HuH-7.5 (cell line): ENCODE results near the gene LMTK3.

Experiments
- DNase-seq: peaks from one replicate; pipeline ENCODE4 v3.0.0; 2011; ENCODE audit warnings: low spot score

LMTK3 gene

GRCh38 chr19:48511800-48512503 is at the start of gene LMTK3:
LMTK3 (minus strand) TSS chr19:48511835; CDS start chr19:48511576, 259 bp downstream.
- DNase-seq: no peak

GRCh38 chr19:48561412-48561811 is 49.8 kb upstream of the LMTK3 start:
- DNase-seq: no peak

GRCh38 chr19:48560095-48560530 is 48.5 kb upstream of the LMTK3 start:
- DNase-seq: no peak

- peak; percentile 70 for DNase-seq
Observed at GRCh38 chr19:48558018-48558684, 46.5 kb upstream of the LMTK3 start.

GRCh38 chr19:48556825-48557224 is 45.2 kb upstream of the LMTK3 start:
- DNase-seq: no peak

GRCh38 chr19:48556163-48556562 is 44.5 kb upstream of the LMTK3 start:
- peak; percentile 62 for DNase-seq

- DNase-seq: peak; percentile 41
Observed at GRCh38 chr19:48554385-48555091, 42.9 kb upstream of the LMTK3 start.

GRCh38 chr19:48553676-48554384 is 42.2 kb upstream of the LMTK3 start:
- DNase-seq: peak; percentile 68

- DNase-seq: no peak
Observed at GRCh38 chr19:48552406-48553322, 41.0 kb upstream of the LMTK3 start.

- DNase-seq: no peak
Observed at GRCh38 chr19:48551437-48552302, 40.0 kb upstream of the LMTK3 start, which contains the start of gene SULT2B1. SULT2B1 (plus strand) TSS chr19:48552172; CDS start chr19:48552253, 81 bp downstream.

- no peak for DNase-seq
Observed at GRCh38 chr19:48549380-48549779, 37.7 kb upstream of the LMTK3 start.

GRCh38 chr19:48548253-48548911 is 36.7 kb upstream of the LMTK3 start:
- DNase-seq: no peak

- DNase-seq: no peak
Observed at GRCh38 chr19:48547722-48548121, 36.1 kb upstream of the LMTK3 start.

GRCh38 chr19:48544856-48545750 is 33.5 kb upstream of the LMTK3 start:
- no peak for DNase-seq

GRCh38 chr19:48543121-48543710 is 31.6 kb upstream of the LMTK3 start:
- no peak for DNase-seq

GRCh38 chr19:48541813-48542212 is 30.2 kb upstream of the LMTK3 start:
- DNase-seq: no peak

- DNase-seq: no peak
Observed at GRCh38 chr19:48540110-48540509, 28.5 kb upstream of the LMTK3 start.

GRCh38 chr19:48539503-48540096 is 28.0 kb upstream of the LMTK3 start:
- no peak for DNase-seq
